ENCODE data around the gene BCR.

DNA sequence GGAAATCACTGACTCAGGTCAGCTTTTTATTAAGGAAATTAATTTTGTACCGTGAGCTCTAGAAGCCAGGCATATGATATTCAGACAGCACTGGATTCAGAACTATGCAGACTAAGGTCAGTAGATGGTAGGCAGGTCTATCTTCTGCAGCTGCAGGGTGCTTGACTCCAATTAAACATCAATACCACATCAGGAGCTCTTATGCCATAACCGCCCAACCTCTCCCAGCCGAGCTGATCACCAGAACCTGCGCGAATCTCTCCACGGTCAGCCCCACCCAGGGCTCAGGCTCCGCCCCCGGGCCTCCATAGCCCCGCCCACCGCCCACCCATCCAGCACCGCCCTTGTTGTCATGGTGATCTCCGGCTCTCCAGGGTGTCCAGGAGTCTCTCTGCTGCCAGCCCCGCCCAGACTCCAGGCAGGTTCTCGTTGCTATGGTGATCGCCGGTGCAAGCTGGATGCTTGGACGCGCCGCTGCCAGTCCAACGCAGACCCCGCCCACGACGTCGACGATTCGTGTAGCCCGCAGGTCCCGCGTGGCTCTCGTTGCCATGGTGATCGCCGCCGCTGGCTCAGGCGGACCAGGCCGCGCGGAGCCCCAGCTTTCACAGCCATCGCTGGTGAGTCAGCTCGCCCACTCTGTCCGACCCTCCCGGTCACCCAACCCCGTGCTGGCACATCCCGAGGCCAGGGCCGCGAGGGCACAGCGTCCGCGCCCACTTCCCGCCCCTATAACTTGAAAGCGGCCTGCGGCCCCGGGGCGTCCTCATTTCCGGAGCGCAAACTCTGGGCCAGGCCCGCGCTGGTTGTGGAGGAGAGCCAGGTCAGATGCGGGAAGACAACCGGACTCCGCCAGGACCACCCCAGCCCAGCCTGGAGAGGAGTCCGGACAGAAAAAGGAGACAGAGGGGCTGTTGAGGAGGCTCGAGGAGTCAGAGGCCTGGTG is 35.1 kb upstream of the BCR start, which contains the start of gene RAB36:
- TF ChIP-seq YY1 (IDR thresholded peaks at IDR 0.05; ENCODE audit: insufficient read depth, insufficient read length) (no peak), SUZ12 (IDR thresholded peaks at IDR 0.05; ENCODE audit: extremely low read depth, insufficient read depth, insufficient read length) (no peak)

Data from NT2/D1 (cell line).